DMS53 treated with DMSO at 0.1 percent for 48 hours (cell line): ENCODE data around the gene PPM1L.
"Not testable (repeated sequence)": the region's sequence is repeated elsewhere in the genome, so short reads cannot be mapped to it uniquely, and the experiment has no call there.

Experiments used
- DNase-seq: peaks from one replicate; lab custom pipeline; 2025; ENCODE audit not compliant: unreplicated experiment; lab: John Stamatoyannopoulos, UW

Gene PPM1L

GRCh38 chr3:160977773-160978172, 221.7 kb downstream of the PPM1L start:
- no peak for DNase-seq

- no peak for DNase-seq
These were observed 224.7 kb downstream of the PPM1L start for GRCh38 chr3:160980740-160981139.

GRCh38 chr3:160981217-160981938, 225.3 kb downstream of the PPM1L start:
- DNase-seq, result no peak

- no peak for DNase-seq
These were observed 226.5 kb downstream of the PPM1L start for GRCh38 chr3:160982491-160982890.

- DNase-seq, result not testable (repeated sequence)
These were observed 227.9 kb downstream of the PPM1L start for GRCh38 chr3:160983900-160984299.

- no peak for DNase-seq
These were observed 230.0 kb downstream of the PPM1L start for GRCh38 chr3:160986069-160986468.

- no peak for DNase-seq
These were observed 232.2 kb downstream of the PPM1L start for GRCh38 chr3:160987982-160988964.

GRCh38 chr3:160990446-160990845, 234.4 kb downstream of the PPM1L start:
- no peak for DNase-seq

GRCh38 chr3:160992712-160993111, 236.7 kb downstream of the PPM1L start:
- DNase-seq, result no peak

- no peak for DNase-seq
These were observed 240.8 kb downstream of the PPM1L start for GRCh38 chr3:160996811-160997210.

GRCh38 chr3:160998581-160998980, 242.6 kb downstream of the PPM1L start:
- DNase-seq, result no peak

- DNase-seq, result peak; percentile 30
These were observed 243.2 kb downstream of the PPM1L start for GRCh38 chr3:160999274-160999673.

GRCh38 chr3:161008086-161008485, 252.1 kb downstream of the PPM1L start:
- DNase-seq, result no peak

- not testable (repeated sequence) for DNase-seq
These were observed 254.1 kb downstream of the PPM1L start for GRCh38 chr3:161010151-161010550.

- DNase-seq, result no peak
These were observed 259.1 kb downstream of the PPM1L start for GRCh38 chr3:161014843-161015749.

GRCh38 chr3:161016417-161017313, 260.6 kb downstream of the PPM1L start:
- DNase-seq, result no peak

- DNase-seq, result no peak
These were observed 261.9 kb downstream of the PPM1L start for GRCh38 chr3:161017971-161018370.

GRCh38 chr3:161020256-161020655, 264.2 kb downstream of the PPM1L start:
- no peak for DNase-seq

- DNase-seq, result no peak
These were observed 269.9 kb downstream of the PPM1L start for GRCh38 chr3:161025911-161026310.
